Lower lobe of right lung (tissue), 2 donors: Measurements from ENCODE around the gene STAM2. TPM values are rescaled to one million over a fixed set of nuclear protein-coding genes. Genes with fewer than 3 reads are reported as not detected.
A peak's percentile ranks its signal among the peaks of the same experiment; 100 is the strongest.
"Not testable (repeated sequence)": the region's sequence is repeated elsewhere in the genome, so short reads cannot be mapped to it uniquely, and the experiment has no call there.

Experiments
- ATAC-seq, 2 donors: fragments of 200-7000 bp; cut with Tn5 transposase; one replicate each; pipeline ENCODE4 v1.9.1; 2020 to 2022; ENCODE audit warnings: mild to moderate bottlenecking in 2 of 2, moderate library complexity in 2 of 2
- DNase-seq: peaks from one replicate; pipeline ENCODE4 v3.0.0-alpha.2; 2020
- H3K27ac ChIP-seq: fragments of 200-600 bp; one replicate; pipeline ENCODE4 v1.8.0; 2022
- H3K27me3 ChIP-seq: fragments of 200-600 bp; one replicate; pipeline ENCODE4 v1.8.0; 2022; ENCODE audit warnings: low read depth
- H3K36me3 ChIP-seq: fragments of 200-600 bp; one replicate; pipeline ENCODE4 v1.8.0; 2022; ENCODE audit warnings: mild to moderate bottlenecking
- H3K4me1 ChIP-seq: fragments of 200-600 bp; one replicate; pipeline ENCODE4 v1.8.0; 2022
- H3K4me3 ChIP-seq: fragments of 200-600 bp; one replicate; pipeline ENCODE4 v1.8.0; 2022; ENCODE audit warnings: mild to moderate bottlenecking
- H3K9me3 ChIP-seq: fragments of 200-600 bp; one replicate; pipeline ENCODE4 v1.8.0; 2022
- intact Hi-C: fragments of 100-400 bp; cut with DNase I; formaldehyde crosslinking; loops from one replicate; pipeline ENCODE4 v1.11.0; 2022
- total RNA-seq: library from RNA; stranded (reverse); fragmentation: NEBNext Ultra II Directional; extraction: Animal tissue kit (Norgen Biotek cat#: 25700); gene quantifications from one replicate; pipeline ENCODE4 v1.2.1, GENCODE V29; 2021
- TF ChIP-seq, protein P1 (sequence below): fragments of 200-600 bp; IDR thresholded peaks from one replicate; pipeline ENCODE4 v1.8.0; 2022; ENCODE audit warnings: antibody characterized with exemption, mild to moderate bottlenecking
- donor health status: DM: no; HTN: yes; CAD: no; lungs with severe emphysema.

STAM2 gene
- total RNA-seq, 1 donor from 2014 or later: 39.8 TPM

DNA sequence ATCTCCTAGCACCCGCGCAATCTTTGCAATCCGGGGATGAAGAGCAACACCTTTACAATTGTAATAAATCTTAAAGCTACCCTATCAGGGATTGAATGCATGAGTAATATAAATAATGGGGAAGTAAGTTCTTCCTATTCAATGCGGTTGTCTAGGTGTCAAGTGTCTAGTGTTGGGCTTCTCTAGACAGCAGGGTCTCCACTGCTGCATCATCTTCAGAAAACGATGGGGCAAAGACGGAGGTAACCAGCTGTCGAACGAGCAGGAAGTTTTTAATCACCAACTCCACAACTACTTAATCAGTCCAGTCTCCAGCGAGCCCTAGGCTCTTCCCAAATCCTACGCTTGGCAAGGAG lies 573 bp downstream of the STAM2 start:
- ATAC-seq (peak; percentile 5 to 23), DNase-seq (no peak)
- TF ChIP-seq, protein P1, sequence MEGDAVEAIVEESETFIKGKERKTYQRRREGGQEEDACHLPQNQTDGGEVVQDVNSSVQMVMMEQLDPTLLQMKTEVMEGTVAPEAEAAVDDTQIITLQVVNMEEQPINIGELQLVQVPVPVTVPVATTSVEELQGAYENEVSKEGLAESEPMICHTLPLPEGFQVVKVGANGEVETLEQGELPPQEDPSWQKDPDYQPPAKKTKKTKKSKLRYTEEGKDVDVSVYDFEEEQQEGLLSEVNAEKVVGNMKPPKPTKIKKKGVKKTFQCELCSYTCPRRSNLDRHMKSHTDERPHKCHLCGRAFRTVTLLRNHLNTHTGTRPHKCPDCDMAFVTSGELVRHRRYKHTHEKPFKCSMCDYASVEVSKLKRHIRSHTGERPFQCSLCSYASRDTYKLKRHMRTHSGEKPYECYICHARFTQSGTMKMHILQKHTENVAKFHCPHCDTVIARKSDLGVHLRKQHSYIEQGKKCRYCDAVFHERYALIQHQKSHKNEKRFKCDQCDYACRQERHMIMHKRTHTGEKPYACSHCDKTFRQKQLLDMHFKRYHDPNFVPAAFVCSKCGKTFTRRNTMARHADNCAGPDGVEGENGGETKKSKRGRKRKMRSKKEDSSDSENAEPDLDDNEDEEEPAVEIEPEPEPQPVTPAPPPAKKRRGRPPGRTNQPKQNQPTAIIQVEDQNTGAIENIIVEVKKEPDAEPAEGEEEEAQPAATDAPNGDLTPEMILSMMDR: no peak
- Histone ChIP-seq H3K36me3 (no peaks in the 10 kb centered on the region), H3K4me1 (peaks cover 45% of the 10 kb centered on the region), H3K27ac (peak overlapping the region; percentile 98), H3K27me3 (no peaks in the 10 kb centered on the region), H3K9me3 (no peaks in the 10 kb centered on the region), H3K4me3 (peak overlapping the region; percentile 86)
- intact Hi-C loops: no loop called here

DNA sequence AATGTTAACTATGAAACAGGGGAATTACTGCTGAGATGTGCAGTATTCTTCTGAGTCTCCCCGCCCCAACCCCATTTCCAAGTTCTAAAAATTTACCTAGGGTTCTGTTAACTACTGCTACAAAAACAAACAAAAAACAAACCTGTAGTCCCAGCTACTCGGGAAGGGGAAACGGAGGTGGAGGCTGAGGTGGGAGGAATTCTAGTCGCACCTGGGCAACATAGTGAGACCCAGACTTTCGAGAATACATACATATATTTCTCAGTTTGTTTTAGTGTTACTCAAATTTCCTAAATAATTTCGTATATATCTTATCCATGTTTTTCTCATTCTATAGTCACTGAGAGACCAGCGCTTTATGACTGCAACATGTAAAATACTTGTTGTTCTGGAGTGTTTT lies 989 bp downstream of the STAM2 start:
- no peak for DNase-seq
- peak overlapping the region; percentile 98 for H3K27ac ChIP-seq

DNA sequence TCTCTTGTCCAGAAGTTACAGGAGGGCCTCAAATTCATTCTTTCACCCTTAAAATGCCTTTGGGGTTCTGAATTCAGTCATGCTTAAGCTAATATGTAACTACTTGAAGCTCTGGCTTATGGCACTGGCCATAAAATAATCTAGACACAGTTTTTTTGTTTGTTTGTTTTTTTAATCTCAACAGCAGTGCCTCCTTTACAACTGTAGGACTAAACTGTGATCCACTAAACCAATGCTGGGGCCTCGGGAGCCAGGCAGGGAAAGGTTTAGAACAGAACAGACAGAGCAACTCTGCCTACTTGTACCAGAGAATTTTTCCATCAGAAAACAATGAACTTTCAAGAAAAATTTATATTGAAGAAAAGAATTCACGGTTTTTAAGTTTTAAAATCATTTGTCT lies 1.7 kb downstream of the STAM2 start:
- peak overlapping the region; percentile 20 for H3K27ac ChIP-seq
- ATAC-seq (no peak), DNase-seq (no peak)
- TF ChIP-seq, protein P1: no peak
- H3K9me3 ChIP-seq: no peaks in the 10 kb centered on the region
- intact Hi-C loops: no loop called here
- H3K4me3 ChIP-seq: peak overlapping the region; percentile 86
- H3K36me3 ChIP-seq: no peaks in the 10 kb centered on the region
- H3K27me3 ChIP-seq: no peaks in the 10 kb centered on the region
- H3K4me1 ChIP-seq: peaks cover 55% of the 10 kb centered on the region

More for the DNA sequence above, 989 bp downstream of the STAM2 start:
- Histone ChIP-seq H3K9me3 (no peaks in the 10 kb centered on the region), H3K4me3 (peak overlapping the region; percentile 86), H3K27me3 (no peaks in the 10 kb centered on the region), H3K4me1 (peaks cover 47% of the 10 kb centered on the region), H3K36me3 (no peaks in the 10 kb centered on the region)
- TF ChIP-seq, protein P1: no peak
- intact Hi-C loops: no loop called here
- no peak for ATAC-seq

DNA sequence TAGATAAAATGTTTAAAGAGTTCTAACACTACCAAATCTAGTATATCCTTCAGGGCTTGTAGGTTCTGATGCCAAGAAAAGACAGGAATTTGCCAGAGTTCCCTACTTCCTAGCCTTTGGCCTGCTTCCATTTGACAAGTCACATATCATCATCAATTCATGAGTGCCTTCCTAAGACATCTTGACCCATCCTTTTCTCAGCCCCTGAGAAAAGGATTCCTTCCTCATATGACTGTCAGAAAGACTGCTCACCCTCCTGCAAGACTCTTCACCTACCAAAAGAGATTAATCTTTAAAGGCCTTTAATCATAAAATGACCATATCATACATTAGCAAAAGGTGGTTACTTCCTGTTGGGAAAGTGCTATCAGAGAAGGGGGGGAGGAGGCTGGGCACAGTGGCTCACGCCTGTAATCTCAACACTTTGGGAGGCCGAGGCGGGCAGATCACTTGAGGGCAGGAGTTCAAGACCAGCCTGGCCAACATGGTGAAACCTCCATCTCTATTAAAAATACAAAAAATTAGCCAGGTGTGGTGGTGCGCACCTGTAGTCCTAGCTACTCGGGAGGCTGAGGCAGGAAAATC lies 3.3 kb downstream of the STAM2 start:
- H3K36me3 ChIP-seq, H3K4me3 ChIP-seq, H3K9me3 ChIP-seq, ATAC-seq, H3K27me3 ChIP-seq, DNase-seq, intact Hi-C loops: not testable (repeated sequence)
- H3K27ac ChIP-seq: peak overlapping the region; percentile 39
- H3K4me1 ChIP-seq: peaks cover 63% of the 10 kb centered on the region

DNA sequence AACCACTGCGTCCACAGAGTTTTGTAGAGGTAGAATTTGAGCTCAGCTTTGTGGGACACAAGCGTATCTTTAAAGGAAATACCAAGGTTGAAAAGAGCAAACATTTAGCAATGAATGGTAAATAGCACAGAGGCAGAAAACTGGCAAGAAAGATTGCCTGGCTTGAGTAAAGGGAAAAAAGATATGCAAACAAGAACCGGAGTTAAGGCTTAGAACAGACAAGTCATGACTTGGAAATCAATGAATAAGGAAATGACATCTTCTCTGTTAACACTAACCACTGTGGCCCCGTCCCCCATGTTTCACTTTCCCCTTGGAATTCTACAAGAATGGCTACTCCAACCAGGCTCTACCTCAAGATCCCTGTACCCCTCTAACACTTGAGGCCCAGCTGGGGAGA lies 3.8 kb downstream of the STAM2 start:
- ATAC-seq (peak in 1 of 2 donors; percentile 3), DNase-seq (no peak)
- TF ChIP-seq, protein P1: no peak
- Histone ChIP-seq H3K27ac (peak overlapping the region; percentile 39), H3K36me3 (no peaks in the 10 kb centered on the region), H3K4me1 (peaks cover 69% of the 10 kb centered on the region), H3K9me3 (no peaks in the 10 kb centered on the region), H3K4me3 (no peak overlapping the region), H3K27me3 (no peaks in the 10 kb centered on the region)
- intact Hi-C loops: no loop called here

DNA sequence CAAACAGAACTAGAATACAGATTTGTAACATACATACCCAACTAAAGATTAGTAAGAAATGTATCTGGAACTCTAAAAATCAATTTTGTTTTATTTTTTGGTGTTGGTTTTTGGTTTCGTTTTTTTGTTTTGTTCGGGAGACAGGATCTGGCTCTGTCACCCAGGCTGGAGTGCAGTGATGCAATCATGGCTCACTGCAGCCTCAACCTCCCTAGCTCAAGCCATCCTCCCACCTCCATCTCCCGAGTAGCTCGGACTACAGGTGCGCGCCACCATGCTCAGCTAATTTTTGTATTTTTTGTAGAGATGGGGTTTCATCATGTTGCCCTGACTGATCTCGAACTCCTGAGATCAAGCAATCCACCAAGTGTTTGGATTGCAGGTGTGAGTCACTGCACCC lies 6.4 kb downstream of the STAM2 start:
- intact Hi-C loops, H3K9me3 ChIP-seq, H3K27me3 ChIP-seq, H3K4me3 ChIP-seq, DNase-seq, H3K36me3 ChIP-seq, ATAC-seq: not testable (repeated sequence)
- Histone ChIP-seq H3K27ac (peak overlapping the region; percentile 19), H3K4me1 (peaks cover 80% of the 10 kb centered on the region)

DNA sequence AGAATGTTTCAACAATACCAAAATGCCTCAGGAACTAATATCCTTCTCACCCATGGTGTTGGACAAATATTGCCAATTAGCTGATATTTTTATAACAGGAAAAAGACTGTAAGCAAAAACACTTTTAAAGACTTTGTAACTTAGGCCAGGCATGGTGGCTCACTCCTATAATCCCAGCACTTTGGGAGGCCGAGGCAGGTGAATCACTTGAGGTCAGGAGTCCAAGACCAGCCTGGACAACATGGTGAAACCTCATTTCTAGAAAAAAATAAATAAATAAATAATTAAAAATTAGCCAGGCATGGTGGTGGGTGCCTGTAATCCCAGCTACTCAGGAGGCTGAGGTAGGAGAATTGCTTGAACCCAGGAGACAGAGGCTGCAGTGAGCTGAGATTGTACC lies 8.1 kb downstream of the STAM2 start:
- DNase-seq, ATAC-seq, H3K9me3 ChIP-seq, intact Hi-C loops, H3K27me3 ChIP-seq, H3K4me3 ChIP-seq, H3K36me3 ChIP-seq: not testable (repeated sequence)
- Histone ChIP-seq H3K4me1 (peaks cover 65% of the 10 kb centered on the region), H3K27ac (peak overlapping the region; percentile 15)
